ENCODE measurements around the gene KRT8.

GRCh38 chr12:52914576-52915121, 9.8 kb upstream of the KRT8 start:
- TF ChIP-seq CTCF (IDR thresholded peaks at IDR 0.05 in 2 of 3, conservative IDR thresholded peaks at IDR 0.05 in 1 of 3; ENCODE audit: control insufficient read depth in 2 of 3, extremely low read depth in 1 of 3, insufficient read depth in 1 of 3, low read depth in 3 of 3, low read length in 3 of 3): no peak
- TF ChIP-seq SP1 (IDR thresholded peaks at IDR 0.05; ENCODE audit: low read depth, low read length): no peak
- no peak for TF ChIP-seq MYC (IDR thresholded peaks at IDR 0.05; ENCODE audit: insufficient read depth, insufficient read length, insufficient replicate concordance, low read length, severe bottlenecking)
- no peak for TF ChIP-seq CHD2 (IDR thresholded peaks at IDR 0.05; ENCODE audit: borderline replicate concordance, low read depth, low read length)
- no peak for TF ChIP-seq RAD21 (IDR thresholded peaks at IDR 0.05; ENCODE audit: insufficient read depth, low read depth, low read length)
- TF ChIP-seq, protein P1, sequence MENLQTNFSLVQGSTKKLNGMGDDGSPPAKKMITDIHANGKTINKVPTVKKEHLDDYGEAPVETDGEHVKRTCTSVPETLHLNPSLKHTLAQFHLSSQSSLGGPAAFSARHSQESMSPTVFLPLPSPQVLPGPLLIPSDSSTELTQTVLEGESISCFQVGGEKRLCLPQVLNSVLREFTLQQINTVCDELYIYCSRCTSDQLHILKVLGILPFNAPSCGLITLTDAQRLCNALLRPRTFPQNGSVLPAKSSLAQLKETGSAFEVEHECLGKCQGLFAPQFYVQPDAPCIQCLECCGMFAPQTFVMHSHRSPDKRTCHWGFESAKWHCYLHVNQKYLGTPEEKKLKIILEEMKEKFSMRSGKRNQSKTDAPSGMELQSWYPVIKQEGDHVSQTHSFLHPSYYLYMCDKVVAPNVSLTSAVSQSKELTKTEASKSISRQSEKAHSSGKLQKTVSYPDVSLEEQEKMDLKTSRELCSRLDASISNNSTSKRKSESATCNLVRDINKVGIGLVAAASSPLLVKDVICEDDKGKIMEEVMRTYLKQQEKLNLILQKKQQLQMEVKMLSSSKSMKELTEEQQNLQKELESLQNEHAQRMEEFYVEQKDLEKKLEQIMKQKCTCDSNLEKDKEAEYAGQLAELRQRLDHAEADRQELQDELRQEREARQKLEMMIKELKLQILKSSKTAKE (IDR thresholded peaks at IDR 0.05; ENCODE audit: low read depth, poor library complexity, severe bottlenecking): no peak
- TF ChIP-seq BACH1 (IDR thresholded peaks at IDR 0.05; ENCODE audit: borderline replicate concordance): no peak

Data from GM12878 (cell line).